WTC11 (cell line): ENCODE results near the gene MCEE.

ENCODE experiments used
- ETV6 ChIP-seq: sonication (generic); formaldehyde crosslinking; IDR thresholded peaks from 2 replicates; pipeline ENCODE4 v1.8.1; 2022; ENCODE audit warnings: mild to moderate bottlenecking, missing genetic modification reagents
- IRF2 ChIP-seq: sonication (generic); formaldehyde crosslinking; IDR thresholded peaks from 2 replicates; pipeline ENCODE4 v1.8.0; 2022; ENCODE audit warnings: low read depth, missing genetic modification reagents, borderline replicate concordance
- NFE2L1 ChIP-seq: sonication (generic); formaldehyde crosslinking; IDR thresholded peaks from 2 replicates; pipeline ENCODE4 v1.8.1; 2023; ENCODE audit warnings: missing genetic modification reagents
- NFYB ChIP-seq: sonication (generic); formaldehyde crosslinking; conservative IDR thresholded peaks from 2 replicates; pipeline ENCODE4 v1.8.0; 2022; ENCODE audit warnings: low read depth, missing genetic modification reagents
- PRRX2 ChIP-seq: fragments of 250-450 bp; sonication (Bioruptor Pico); IDR thresholded peaks from 2 replicates; pipeline ENCODE4 v1.8.0; 2021; ENCODE audit warnings: mild to moderate bottlenecking
- SMAD3 ChIP-seq: sonication (generic); formaldehyde crosslinking; IDR thresholded peaks from 2 replicates; pipeline ENCODE4 v1.8.0; 2022; ENCODE audit warnings: missing genetic modification reagents, mild to moderate bottlenecking, borderline replicate concordance
- ZNF121 ChIP-seq: sonication (generic); formaldehyde crosslinking; IDR thresholded peaks from 2 replicates; pipeline ENCODE4 v1.8.0; 2023; ENCODE audit warnings: missing genetic modification reagents
- ZNF263 ChIP-seq: sonication (generic); formaldehyde crosslinking; IDR thresholded peaks from 2 replicates; pipeline ENCODE4 v1.8.1; 2022; ENCODE audit warnings: low read depth, mild to moderate bottlenecking, moderate library complexity, missing genetic modification reagents
- TF ChIP-seq, protein P1 (sequence below): fragments of 200-600 bp; IDR thresholded peaks from 2 replicates; pipeline ENCODE4 v1.8.0; 2022; ENCODE audit warnings: antibody characterized with exemption
- TF ChIP-seq, protein P2 (sequence below): sonication (generic); formaldehyde crosslinking; IDR thresholded peaks from 2 replicates; pipeline ENCODE4 v1.8.1; 2022; ENCODE audit warnings: mild to moderate bottlenecking, missing genetic modification reagents, moderate library complexity, borderline replicate concordance
- TF ChIP-seq, protein P3 (sequence below): sonication (generic); formaldehyde crosslinking; IDR thresholded peaks from 2 replicates; pipeline ENCODE4 v1.8.1; 2022; ENCODE audit warnings: low read depth, missing genetic modification reagents, borderline replicate concordance
- TF ChIP-seq, protein P4 (sequence below): fragments of 250-450 bp; sonication (Bioruptor Pico); IDR thresholded peaks from 2 replicates; pipeline ENCODE4 v2.1.2; 2022; ENCODE audit warnings: mild to moderate bottlenecking, moderate library complexity

DNA sequence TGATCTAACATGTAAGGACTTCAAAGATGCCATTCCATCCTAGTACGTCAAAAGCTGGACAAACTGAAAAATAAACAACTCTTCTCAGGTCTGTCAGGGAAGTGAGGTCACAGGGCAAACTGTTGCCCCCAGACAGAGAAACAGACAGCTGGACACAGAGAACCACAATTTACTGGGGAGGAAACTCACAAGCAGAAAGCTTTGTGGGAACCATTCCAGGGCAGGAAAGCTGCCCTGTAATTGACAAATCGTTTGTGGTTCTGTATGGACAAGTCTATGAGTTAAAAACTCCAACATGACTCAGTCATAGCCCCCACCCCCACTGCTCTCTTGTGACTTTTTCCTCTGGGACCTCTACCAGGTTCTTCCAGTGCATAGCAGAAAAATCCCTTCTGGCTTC lies 28.4 kb downstream of the MCEE start:
- TF ChIP-seq, protein P1, sequence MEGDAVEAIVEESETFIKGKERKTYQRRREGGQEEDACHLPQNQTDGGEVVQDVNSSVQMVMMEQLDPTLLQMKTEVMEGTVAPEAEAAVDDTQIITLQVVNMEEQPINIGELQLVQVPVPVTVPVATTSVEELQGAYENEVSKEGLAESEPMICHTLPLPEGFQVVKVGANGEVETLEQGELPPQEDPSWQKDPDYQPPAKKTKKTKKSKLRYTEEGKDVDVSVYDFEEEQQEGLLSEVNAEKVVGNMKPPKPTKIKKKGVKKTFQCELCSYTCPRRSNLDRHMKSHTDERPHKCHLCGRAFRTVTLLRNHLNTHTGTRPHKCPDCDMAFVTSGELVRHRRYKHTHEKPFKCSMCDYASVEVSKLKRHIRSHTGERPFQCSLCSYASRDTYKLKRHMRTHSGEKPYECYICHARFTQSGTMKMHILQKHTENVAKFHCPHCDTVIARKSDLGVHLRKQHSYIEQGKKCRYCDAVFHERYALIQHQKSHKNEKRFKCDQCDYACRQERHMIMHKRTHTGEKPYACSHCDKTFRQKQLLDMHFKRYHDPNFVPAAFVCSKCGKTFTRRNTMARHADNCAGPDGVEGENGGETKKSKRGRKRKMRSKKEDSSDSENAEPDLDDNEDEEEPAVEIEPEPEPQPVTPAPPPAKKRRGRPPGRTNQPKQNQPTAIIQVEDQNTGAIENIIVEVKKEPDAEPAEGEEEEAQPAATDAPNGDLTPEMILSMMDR: no peak
- TF ChIP-seq, protein P2, sequence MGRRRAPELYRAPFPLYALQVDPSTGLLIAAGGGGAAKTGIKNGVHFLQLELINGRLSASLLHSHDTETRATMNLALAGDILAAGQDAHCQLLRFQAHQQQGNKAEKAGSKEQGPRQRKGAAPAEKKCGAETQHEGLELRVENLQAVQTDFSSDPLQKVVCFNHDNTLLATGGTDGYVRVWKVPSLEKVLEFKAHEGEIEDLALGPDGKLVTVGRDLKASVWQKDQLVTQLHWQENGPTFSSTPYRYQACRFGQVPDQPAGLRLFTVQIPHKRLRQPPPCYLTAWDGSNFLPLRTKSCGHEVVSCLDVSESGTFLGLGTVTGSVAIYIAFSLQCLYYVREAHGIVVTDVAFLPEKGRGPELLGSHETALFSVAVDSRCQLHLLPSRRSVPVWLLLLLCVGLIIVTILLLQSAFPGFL (CRISPR knock-in tag): no peak
- TF ChIP-seq ETV6 (CRISPR knock-in tag) (no peak), ZNF263 (no peak), IRF2 (CRISPR knock-in tag) (no peak), PRRX2 (CRISPR knock-in tag) (no peak), SMAD3 (no peak), NFE2L1 (CRISPR knock-in tag) (no peak), NFYB (no peak), ZNF121 (CRISPR knock-in tag) (no peak)
- TF ChIP-seq, protein P3, sequence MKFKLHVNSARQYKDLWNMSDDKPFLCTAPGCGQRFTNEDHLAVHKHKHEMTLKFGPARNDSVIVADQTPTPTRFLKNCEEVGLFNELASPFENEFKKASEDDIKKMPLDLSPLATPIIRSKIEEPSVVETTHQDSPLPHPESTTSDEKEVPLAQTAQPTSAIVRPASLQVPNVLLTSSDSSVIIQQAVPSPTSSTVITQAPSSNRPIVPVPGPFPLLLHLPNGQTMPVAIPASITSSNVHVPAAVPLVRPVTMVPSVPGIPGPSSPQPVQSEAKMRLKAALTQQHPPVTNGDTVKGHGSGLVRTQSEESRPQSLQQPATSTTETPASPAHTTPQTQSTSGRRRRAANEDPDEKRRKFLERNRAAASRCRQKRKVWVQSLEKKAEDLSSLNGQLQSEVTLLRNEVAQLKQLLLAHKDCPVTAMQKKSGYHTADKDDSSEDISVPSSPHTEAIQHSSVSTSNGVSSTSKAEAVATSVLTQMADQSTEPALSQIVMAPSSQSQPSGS: no peak
- TF ChIP-seq, protein P4, sequence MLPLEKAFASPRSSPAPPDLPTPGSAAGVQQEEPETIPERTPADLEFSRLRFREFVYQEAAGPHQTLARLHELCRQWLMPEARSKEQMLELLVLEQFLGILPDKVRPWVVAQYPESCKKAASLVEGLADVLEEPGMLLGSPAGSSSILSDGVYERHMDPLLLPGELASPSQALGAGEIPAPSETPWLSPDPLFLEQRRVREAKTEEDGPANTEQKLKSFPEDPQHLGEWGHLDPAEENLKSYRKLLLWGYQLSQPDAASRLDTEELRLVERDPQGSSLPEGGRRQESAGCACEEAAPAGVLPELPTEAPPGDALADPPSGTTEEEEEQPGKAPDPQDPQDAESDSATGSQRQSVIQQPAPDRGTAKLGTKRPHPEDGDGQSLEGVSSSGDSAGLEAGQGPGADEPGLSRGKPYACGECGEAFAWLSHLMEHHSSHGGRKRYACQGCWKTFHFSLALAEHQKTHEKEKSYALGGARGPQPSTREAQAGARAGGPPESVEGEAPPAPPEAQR (CRISPR knock-in tag): no peak
